GM23338 (cell line): ENCODE results near the gene RNF213. TPM values are rescaled to one million over a fixed set of nuclear protein-coding genes. Genes with fewer than 3 reads are reported as not detected.

Experiments
- ATAC-seq: fragments of 200-7000 bp; cut with Tn5 transposase; 3 replicates; pipeline ENCODE4 v1.9.1; 2020
- DNase-seq: peaks from one replicate; pipeline ENCODE4 v3.0.0-alpha.2; 2015; ENCODE audit warnings: low spot score
- H2AFZ ChIP-seq: fragments of 200-600 bp; sonication (generic); 2 replicates; pipeline ENCODE4 v1.8.0; 2016; ENCODE audit warnings: antibody characterized with exemption, mild to moderate bottlenecking, moderate library complexity
- H3F3A ChIP-seq: fragments of 200-600 bp; sonication (generic); replicated peaks from 2 replicates; pipeline ENCODE4 v1.8.0; 2017; ENCODE audit warnings: antibody characterized with exemption, mixed run types, low read depth
- H3K27ac ChIP-seq: fragments of 200-600 bp; sonication (generic); 2 replicates; pipeline ENCODE4 v1.6.1; 2016; ENCODE audit warnings: low read depth
- H3K27me3 ChIP-seq: fragments of 200-600 bp; sonication (generic); 2 replicates; pipeline ENCODE4 v1.8.0; 2016; ENCODE audit warnings: mild to moderate bottlenecking, mixed run types, moderate library complexity; ENCODE audit not compliant: insufficient read depth
- H3K36me3 ChIP-seq: fragments of 200-600 bp; sonication (generic); 2 replicates; pipeline ENCODE4 v1.8.0; 2016; ENCODE audit warnings: mild to moderate bottlenecking; ENCODE audit not compliant: insufficient read depth
- H3K4me1 ChIP-seq: fragments of 200-600 bp; sonication (generic); 2 replicates; pipeline ENCODE4 v1.8.0; 2016; ENCODE audit warnings: mild to moderate bottlenecking, moderate library complexity; ENCODE audit not compliant: insufficient read depth
- H3K4me2 ChIP-seq: fragments of 200-600 bp; sonication (generic); 2 replicates; pipeline ENCODE4 v1.7.1; 2017; ENCODE audit warnings: mixed run types
- H3K4me3 ChIP-seq: fragments of 200-600 bp; sonication (generic); 2 replicates; pipeline ENCODE4 v1.6.1; 2016; ENCODE audit warnings: mixed run types
- H3K79me2 ChIP-seq: fragments of 200-600 bp; sonication (generic); replicated peaks from 2 replicates; pipeline ENCODE4 v1.8.0; 2017; ENCODE audit warnings: mild to moderate bottlenecking; ENCODE audit not compliant: insufficient read depth
- H3K9me2 ChIP-seq: fragments of 200-600 bp; sonication (generic); 2 replicates; pipeline ENCODE4 v1.8.0; 2017; ENCODE audit not compliant: insufficient read depth
- H4K20me1 ChIP-seq: fragments of 200-600 bp; sonication (generic); replicated peaks from 2 replicates; pipeline ENCODE4 v1.8.0; 2017; ENCODE audit warnings: mild to moderate bottlenecking; ENCODE audit not compliant: insufficient read depth
- H3K27ac Mint-ChIP-seq: 2 replicates; pipeline ENCODE4 v1.8.0; 2020; ENCODE audit warnings: inconsistent platforms, mild to moderate bottlenecking, moderate library complexity, mixed read lengths
- H3K27me3 Mint-ChIP-seq: 3 replicates; pipeline ENCODE4 v1.8.0; 2022; ENCODE audit warnings: low read depth, mild to moderate bottlenecking, moderate library complexity, mixed read lengths, inconsistent platforms; ENCODE audit not compliant: insufficient read depth, poor library complexity
- H3K36me3 Mint-ChIP-seq: 3 replicates; pipeline ENCODE4 v1.8.0; 2021; ENCODE audit warnings: low read depth, mild to moderate bottlenecking, inconsistent platforms, moderate library complexity, mixed read lengths
- H3K4me1 Mint-ChIP-seq: 3 replicates; pipeline ENCODE4 v1.8.0; 2020; ENCODE audit warnings: mild to moderate bottlenecking, inconsistent platforms, mixed read lengths
- H3K4me3 Mint-ChIP-seq: 3 replicates; pipeline ENCODE4 v1.8.0; 2021; ENCODE audit warnings: moderate library complexity, mild to moderate bottlenecking, inconsistent platforms, mixed read lengths
- H3K9me3 Mint-ChIP-seq: 3 replicates; pipeline ENCODE4 v1.8.0; 2020; ENCODE audit warnings: moderate library complexity, mild to moderate bottlenecking, inconsistent platforms, mixed read lengths
- CREB1 ChIP-seq: fragments of 250-450 bp; sonication (Bioruptor Pico); IDR thresholded peaks from 2 replicates; pipeline ENCODE4 v1.5.0; 2020; ENCODE audit warnings: low read depth, mild to moderate bottlenecking, moderate library complexity
- CTCF ChIP-seq, 2 experiments: fragments of 200-600 bp in 1 of 2; sonication (generic) in 1 of 2; conservative IDR thresholded peaks; 2 replicates each; pipeline versions ENCODE4 v1.5.1 to v1.6.1; 2016 to 2017; ENCODE audit warnings: antibody characterized with exemption in 2 of 2, low read depth in 2 of 2, mild to moderate bottlenecking in 2 of 2, moderate library complexity in 1 of 2
- ETS1 ChIP-seq: IDR thresholded peaks from 2 replicates; pipeline ENCODE4 v1.6.1; 2016; ENCODE audit warnings: antibody characterized with exemption
- EZH2 ChIP-seq: fragments of 200-600 bp; sonication (generic); IDR thresholded peaks from one replicate; pipeline ENCODE4 v1.8.0; 2017; ENCODE audit warnings: antibody characterized with exemption, mild to moderate bottlenecking, low read depth; ENCODE audit not compliant: unreplicated experiment
- EZH2phosphoT487 ChIP-seq: fragments of 200-600 bp; sonication (generic); IDR thresholded peaks from one replicate; pipeline ENCODE4 v1.8.1; 2018; ENCODE audit warnings: antibody characterized with exemption; ENCODE audit not compliant: unreplicated experiment
- JUNB ChIP-seq: IDR thresholded peaks from one replicate; pipeline ENCODE4 v1.6.1; 2016; ENCODE audit warnings: antibody characterized with exemption; ENCODE audit not compliant: unreplicated experiment
- NANOG ChIP-seq: IDR thresholded peaks from 2 replicates; pipeline ENCODE4 v1.6.1; 2016; ENCODE audit warnings: antibody characterized with exemption, borderline replicate concordance
- POLR2AphosphoS5 ChIP-seq: IDR thresholded peaks from 2 replicates; pipeline ENCODE4 v1.6.1; 2016; ENCODE audit warnings: antibody characterized with exemption, low read depth
- STAT1 ChIP-seq: IDR thresholded peaks from one replicate; pipeline ENCODE4 v1.6.1; 2016; ENCODE audit warnings: antibody characterized with exemption; ENCODE audit not compliant: unreplicated experiment
- ZNF114 ChIP-seq: fragments of 250-450 bp; sonication (Bioruptor Pico); IDR thresholded peaks from 2 replicates; pipeline ENCODE4 v1.5.0; 2020; ENCODE audit warnings: mild to moderate bottlenecking, moderate library complexity
- ZNF331 ChIP-seq: fragments of 250-450 bp; sonication (Bioruptor Pico); IDR thresholded peaks from 2 replicates; pipeline ENCODE4 v1.5.0; 2020; ENCODE audit warnings: low read depth, mild to moderate bottlenecking, moderate library complexity
- ZNF462 ChIP-seq: fragments of 250-450 bp; sonication (Bioruptor Pico); IDR thresholded peaks from 2 replicates; pipeline ENCODE4 v1.5.0; 2020; ENCODE audit warnings: mild to moderate bottlenecking, moderate library complexity
- polyA plus RNA-seq: library from polyadenylated mRNA; unstranded; fragments of >200 nt; fragmentation: Nextera tagmentation; extraction: Ambion mirVana; gene quantifications from 2 replicates; pipeline ENCODE4 v1.2.1, GENCODE V29; 2016
- total RNA-seq: library from RNA; depleted of rRNA; stranded (reverse); fragments of >200 nt; shearing (Covaris generic); gene quantifications from 2 replicates; pipeline ENCODE4 v1.2.3, GENCODE V29; 2014

Gene RNF213
- total and polyA plus RNA-seq, 2 experiments from 2014 or later = 21.2 to 67.2 TPM

GRCh38 chr17:80388601-80389000 lies 127.9 kb downstream of the RNF213 start:
- no peak overlapping the region for H3K27ac Mint-ChIP-seq
- Histone ChIP-seq H2AFZ (no peak overlapping the region), H3K36me3 (0 out of 2 replicates have a peak, but pooled peaks cover 3% of the 10 kb centered on the region), H3K27me3 (no peaks in the 10 kb centered on the region), H3K27ac (no peak overlapping the region), H3K4me2 (no peak overlapping the region), H3K9me2 (no peaks in the 10 kb centered on the region), H3K4me3 (no peak overlapping the region), H3K79me2 (no peaks in the 10 kb centered on the region), H3F3A (no peaks in the 10 kb centered on the region), H4K20me1 (no peaks in the 10 kb centered on the region), H3K4me1 (no peaks in the 10 kb centered on the region)
- DNase-seq (no peak), ATAC-seq (no peak)
- TF ChIP-seq CTCF (conservative IDR thresholded peaks at IDR 0.05; ENCODE audit: low read depth in 2 of 2) (no peak), POLR2AphosphoS5 (no peak), ZNF462 (no peak), NANOG (no peak), ZNF114 (CRISPR knock-in tag) (no peak), EZH2phosphoT487 (no peak), JUNB (no peak), ZNF331 (CRISPR knock-in tag) (no peak), ETS1 (no peak), EZH2 (no peak), STAT1 (no peak), CREB1 (CRISPR knock-in tag) (no peak)
- no peaks in the 10 kb centered on the region for H3K9me3 Mint-ChIP-seq
- no peak overlapping the region for H3K4me3 Mint-ChIP-seq
- H3K36me3 Mint-ChIP-seq = peaks cover 60% of the 10 kb centered on the region
- peaks cover 3% of the 10 kb centered on the region; the same call in 1 of the 3 replicates for H3K4me1 Mint-ChIP-seq
- H3K27me3 Mint-ChIP-seq = peaks cover 6% of the 10 kb centered on the region
